GM23248 (cell line): ENCODE results near the gene C12orf56.

ENCODE experiments used
- EZH2 ChIP-seq: fragments of 200-600 bp; sonication (generic); IDR thresholded peaks from 2 replicates; pipeline ENCODE4 v1.6.1; 2018; ENCODE audit warnings: antibody characterized with exemption, mild to moderate bottlenecking; ENCODE audit not compliant: insufficient read depth, poor library complexity, severe bottlenecking
- EZH2phosphoT487 ChIP-seq: fragments of 200-600 bp; sonication (generic); IDR thresholded peaks from 2 replicates; pipeline ENCODE4 v1.6.1; 2018; ENCODE audit warnings: antibody characterized with exemption, moderate library complexity, mild to moderate bottlenecking, low read depth; ENCODE audit not compliant: insufficient read depth

DNA sequence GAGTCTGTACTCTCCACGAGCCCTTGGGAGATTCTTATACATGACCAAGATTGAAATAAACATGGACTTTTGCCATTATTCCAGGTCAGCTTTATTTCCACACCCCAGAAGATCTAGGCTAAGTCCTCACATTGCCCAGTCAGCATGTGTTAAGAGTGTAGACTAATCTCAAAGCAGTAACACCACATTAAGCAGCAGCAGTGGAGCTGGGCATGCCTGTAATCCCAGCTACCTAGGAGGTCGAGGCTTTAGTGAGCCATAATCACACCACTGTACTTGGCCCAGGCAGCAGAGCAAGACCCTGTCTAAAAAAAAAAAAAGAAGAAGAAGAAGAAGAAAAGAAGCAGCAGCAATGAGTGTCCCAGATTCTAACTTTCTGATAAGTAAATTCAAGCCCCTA is 65.5 kb downstream of the C12orf56 start:
- TF ChIP-seq EZH2 (no peak), EZH2phosphoT487 (no peak)
